Stimulated activated CD8-positive, alpha-beta memory T cell treated with anti-CD3 and anti-CD28 coated beads, Interleukin-4, amount 100 ng/mL, for 4 hours (primary cell): Measurements from ENCODE around the gene IP6K1.
"Not testable (repeated sequence)": the region's sequence is repeated elsewhere in the genome, so short reads cannot be mapped to it uniquely, and the experiment has no call there.

ENCODE experiments used
- DNase-seq, 2 donors: peaks; one replicate each; pipeline ENCODE4 v3.0.0-alpha.2; 2020; ENCODE audit warnings: low read depth in 2 of 2, low spot score in 1 of 2

IP6K1 gene

GRCh38 chr3:49794431-49794830 lies 8.1 kb upstream of the IP6K1 start:
- DNase-seq: no peak

DNA sequence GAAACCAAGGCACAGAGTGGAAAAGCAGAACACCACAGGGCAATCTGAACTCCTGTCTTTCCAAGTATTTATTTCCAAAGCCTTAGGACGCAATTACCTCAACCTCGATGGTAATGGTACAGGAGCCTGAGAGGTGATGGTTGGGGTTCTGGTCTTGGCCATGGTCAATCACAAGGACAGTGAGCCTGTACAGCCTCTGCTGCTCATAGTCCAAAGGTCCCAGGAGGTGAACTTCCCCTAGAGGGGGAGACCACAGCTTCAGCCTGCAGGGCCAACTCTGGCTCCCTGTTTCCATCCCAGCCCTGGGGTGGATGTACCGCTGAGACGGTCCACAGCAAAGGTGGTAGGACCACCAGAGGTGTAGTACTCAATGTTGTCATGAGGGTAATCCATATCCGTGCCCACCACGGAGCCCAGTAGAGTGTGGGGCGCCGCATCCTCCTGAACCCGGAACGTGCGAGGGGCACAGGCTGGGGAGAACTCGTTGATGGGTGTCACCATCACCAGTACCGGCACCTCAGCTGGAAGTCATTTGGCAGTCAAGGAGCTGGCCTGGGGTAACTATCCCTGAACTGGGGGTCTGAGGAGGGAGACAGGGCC lies 7.2 kb upstream of the IP6K1 start:
- DNase-seq: no peak

- no peak for DNase-seq
Measured at GRCh38 chr3:49792371-49793150, 6.2 kb upstream of the IP6K1 start.

DNA sequence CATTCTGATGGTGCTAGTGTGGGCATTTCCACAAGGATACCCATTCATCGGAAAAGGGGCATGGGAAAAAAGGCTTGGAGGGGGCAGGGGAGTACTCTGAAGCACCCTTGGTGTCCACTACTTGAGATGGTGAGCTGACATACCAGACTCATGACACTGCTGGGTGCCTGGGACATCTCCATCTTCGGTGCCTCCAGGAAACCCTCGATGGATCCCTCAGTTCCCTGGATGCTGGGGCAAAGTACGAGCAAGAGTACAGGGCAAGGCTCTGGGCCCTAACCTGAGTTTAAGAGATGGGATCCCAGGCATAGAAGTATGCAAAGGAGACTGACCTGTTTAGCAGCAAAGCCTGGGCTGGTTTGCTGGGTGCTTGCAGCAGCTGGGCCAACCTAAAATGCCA lies 5.2 kb upstream of the IP6K1 start:
- DNase-seq: no peak

GRCh38 chr3:49790626-49791411 lies 4.5 kb upstream of the IP6K1 start:
- DNase-seq: no peak

DNA sequence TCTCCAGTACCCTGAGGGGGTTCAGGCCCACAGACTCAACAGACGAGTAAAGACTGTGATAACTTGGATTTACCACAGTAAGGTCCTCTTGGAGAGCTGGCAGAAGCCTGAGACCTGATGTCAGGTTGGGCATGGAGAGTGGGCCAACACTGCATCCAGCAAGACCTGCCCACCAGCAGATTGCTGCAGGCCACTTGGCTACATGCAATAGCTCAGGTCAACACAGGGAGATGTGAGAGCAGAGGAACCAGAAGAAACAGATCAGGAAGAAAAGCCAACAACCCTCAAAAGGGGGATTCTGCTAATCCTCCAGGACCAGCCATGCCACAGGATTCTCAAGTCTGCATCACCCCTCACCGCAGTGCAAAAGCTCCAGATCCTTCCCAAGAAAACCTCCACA lies 1.7 kb upstream of the IP6K1 start:
- DNase-seq: no peak

- DNase-seq: no peak
Measured at GRCh38 chr3:49787536-49787935, 1.2 kb upstream of the IP6K1 start.

GRCh38 chr3:49787182-49787464 lies 781 bp upstream of the IP6K1 start:
- no peak for DNase-seq

- DNase-seq: no peak
Measured at GRCh38 chr3:49785565-49786356, 581 bp downstream of the IP6K1 start.

DNA sequence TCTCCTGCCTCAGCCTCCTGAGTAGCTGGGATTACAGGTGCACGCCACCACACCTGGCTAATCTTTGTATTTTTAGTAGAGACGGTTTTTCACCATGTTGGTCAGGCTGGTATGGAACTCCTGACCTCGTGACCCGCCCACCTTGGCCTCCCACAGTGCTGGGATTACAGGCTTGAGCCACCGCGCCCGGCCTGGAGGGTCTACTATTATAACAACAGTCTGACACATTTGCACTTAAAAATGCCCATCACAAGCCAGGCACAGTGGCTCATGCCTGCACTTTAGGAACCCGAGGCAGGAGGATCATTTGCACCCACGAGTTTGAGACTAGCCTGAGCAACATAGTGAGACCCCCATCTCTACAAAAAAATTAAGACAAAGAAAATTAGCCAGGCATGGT lies 4.1 kb downstream of the IP6K1 start:
- DNase-seq: not testable (repeated sequence)

DNA sequence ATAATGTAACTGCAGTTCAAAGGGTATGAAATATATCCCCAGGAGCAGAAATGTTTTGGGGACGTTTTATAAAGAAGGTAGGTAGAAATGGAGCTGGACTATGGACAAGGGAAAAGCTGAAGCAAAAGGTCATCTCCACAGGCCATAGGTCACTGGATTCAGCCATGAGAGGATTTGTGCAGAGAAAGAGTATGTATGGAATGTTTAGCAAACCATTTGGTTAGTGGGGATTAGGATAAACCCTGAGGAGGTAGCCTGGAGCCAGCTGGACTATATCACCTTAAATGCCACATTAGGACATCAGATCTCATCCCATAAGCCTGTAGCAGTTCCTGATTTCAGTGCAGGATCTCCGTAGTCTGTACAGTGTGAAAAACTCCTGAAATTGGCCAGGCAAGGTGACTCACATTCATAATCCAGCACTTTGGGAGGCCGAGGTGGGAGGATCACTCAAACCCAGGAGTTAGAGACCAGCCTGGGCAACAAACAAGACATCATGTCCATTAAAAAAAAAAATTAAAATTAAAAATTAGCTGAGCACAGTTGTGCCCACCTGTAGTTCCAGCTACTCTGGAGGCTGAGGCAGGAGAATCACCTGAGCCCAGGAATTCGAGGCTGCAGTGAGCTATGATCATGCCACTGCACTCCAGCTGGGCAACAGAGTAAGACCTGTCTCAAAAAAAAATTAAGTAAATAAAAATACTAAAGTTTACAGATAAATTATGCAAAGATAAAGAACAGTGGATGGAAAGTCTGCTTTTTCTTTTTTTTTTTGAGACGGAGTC lies 4.7 kb downstream of the IP6K1 start:
- DNase-seq: no peak

DNA sequence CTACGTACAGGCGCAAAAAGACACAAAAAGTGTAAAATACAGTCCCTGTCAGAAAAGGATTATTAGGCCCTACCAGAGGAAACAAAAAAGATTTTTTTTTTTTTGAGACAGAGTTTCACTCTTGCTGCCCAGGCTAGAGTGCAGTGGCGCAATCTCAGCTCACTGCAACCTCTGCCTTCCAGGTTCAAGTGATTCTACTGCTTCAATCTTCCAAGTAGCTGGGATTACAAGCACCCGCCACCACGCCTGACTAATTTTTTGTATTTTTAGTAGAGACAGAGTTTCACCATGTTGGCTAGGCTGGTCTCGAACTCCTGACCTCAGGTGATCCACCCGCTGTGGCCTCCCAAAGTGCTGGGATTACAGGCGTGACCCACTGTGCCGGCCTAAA lies 5.4 kb downstream of the IP6K1 start:
- DNase-seq: not testable (repeated sequence)

DNA sequence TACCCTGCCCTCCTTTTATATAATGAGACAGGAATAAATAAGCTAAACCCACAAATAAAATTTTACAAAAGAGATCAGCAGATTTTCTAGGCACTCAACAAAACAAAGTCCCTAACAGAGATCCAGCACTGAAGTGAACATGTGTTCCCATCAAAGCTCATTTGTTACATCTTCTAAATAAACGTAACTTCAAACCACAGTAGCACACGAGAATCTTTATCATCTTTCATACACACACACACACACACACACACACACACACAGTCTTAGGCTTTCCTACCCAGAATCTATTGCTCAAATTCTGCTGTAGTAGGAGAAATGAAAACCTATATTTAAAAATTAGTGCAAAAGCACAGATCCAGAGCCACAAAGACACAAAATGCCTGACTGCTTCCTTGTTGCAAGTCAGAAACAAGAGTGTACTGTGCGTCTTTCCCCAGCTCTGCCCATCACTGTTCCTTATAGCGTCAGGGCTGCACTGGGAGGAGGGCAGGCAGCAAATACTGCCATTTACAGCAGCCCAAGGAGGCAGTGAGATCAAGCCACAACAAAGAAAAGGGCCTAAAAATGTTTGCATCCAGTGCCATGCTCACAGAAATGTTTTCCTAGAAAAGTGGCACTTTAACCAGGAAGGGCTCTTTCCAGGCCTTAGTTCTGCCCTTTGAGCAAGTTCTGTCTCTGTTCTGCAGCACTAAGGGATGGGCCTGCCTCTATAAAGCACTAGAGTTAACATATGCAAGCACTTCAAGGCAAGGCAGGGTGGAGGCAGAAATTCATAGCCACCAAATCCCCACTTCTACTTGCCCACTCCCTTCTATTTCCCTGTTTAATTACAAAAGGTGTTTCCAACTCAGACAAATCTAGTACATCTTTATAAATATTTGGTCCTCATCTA lies 6.0 kb downstream of the IP6K1 start:
- no peak for DNase-seq

GRCh38 chr3:49779358-49780079 lies 6.8 kb downstream of the IP6K1 start:
- no peak for DNase-seq

- DNase-seq: not testable (repeated sequence)
Measured at GRCh38 chr3:49776101-49776500, 10.2 kb downstream of the IP6K1 start.

GRCh38 chr3:49775538-49775937 lies 10.8 kb downstream of the IP6K1 start:
- DNase-seq: no peak

DNA sequence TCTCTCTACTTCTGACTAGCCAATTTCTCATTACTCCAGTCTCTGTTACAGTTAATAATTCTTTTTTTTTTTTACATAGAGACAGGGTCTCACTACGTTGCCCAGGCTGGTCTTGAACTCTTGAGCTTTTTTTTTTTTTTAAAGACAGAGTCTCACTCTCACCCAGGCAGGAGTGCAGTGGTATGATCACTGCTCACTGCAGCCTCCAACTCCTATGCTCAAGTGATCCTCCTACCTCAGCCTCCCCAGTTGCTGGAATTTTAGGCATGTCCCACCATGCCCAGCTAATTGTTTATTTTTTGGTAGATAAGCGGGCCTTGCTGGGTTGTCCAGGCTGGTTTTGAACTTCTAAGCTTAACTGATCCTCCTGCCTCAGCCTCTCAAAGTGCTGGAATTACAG lies 13.6 kb downstream of the IP6K1 start:
- DNase-seq: no peak

GRCh38 chr3:49771340-49771938 lies 14.9 kb downstream of the IP6K1 start:
- DNase-seq: no peak

DNA sequence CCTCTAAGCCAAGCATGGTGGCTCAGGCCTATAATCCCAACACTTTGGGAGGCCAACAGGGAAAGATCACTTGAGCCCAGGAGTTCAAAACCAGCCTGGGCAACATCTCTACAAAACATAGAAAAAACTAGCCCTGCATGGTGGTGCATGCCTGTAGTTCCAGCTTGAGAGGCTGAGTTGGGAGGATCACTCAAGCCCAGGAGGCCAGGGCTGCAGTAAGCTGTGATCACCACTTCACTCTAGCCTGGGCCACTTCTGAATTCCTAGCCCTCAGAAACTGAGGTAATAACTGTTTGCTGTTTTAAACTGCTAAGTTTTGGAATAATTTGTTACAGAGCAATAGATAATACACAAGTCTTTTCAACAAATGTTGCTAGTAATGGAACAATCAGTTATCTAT lies 16.4 kb downstream of the IP6K1 start:
- DNase-seq: no peak
